ENCODE data around the gene MSRB2.
"Not testable (repeated sequence)": the region's sequence is repeated elsewhere in the genome, so short reads cannot be mapped to it uniquely, and the experiment has no call there.

- not testable (repeated sequence) for TF ChIP-seq CTCF, POLR2A (IDR thresholded peaks at IDR 0.05)
Observed at GRCh38 chr10:23070092-23070912, 25.1 kb upstream of the MSRB2 start.
